ENCODE data around the gene UBE2E3. TPM values are rescaled to one million over a fixed set of nuclear protein-coding genes. Genes with fewer than 3 reads are reported as not detected.

The UBE2E3 gene
- polyA plus RNA-seq, 1 donor: 77.2 TPM

DNA sequence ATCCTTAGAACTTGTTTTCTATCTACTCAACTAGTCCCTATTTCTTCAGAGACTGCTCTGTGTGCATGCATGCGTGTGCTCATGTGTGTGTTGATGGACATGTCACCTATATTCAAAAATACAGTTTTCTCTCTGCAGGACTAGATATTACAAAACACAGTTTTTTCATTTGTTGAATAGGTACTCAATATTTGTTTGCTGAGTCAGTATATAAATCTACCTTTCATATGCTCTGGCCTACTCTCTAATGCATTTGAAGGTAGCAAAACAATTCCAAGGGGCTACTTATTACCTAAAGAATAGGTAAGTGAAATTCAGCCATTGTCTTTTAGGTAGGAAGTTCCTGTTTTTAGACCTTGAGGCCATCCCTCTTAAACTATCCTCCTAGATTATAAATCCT is 8.6 kb upstream of the UBE2E3 start:
- no peak overlapping the region for H3K27ac ChIP-seq (ENCODE audit: low read length)
- no peaks in the 10 kb centered on the region for H3K9me3 ChIP-seq (ENCODE audit: control insufficient read depth, low read depth, low read length)
- no peaks in the 10 kb centered on the region for H3K27me3 ChIP-seq (ENCODE audit: control insufficient read depth, insufficient read depth, low read length)
- H3K4me3 ChIP-seq (ENCODE audit: low read length): no peak overlapping the region
- no peak for DNase-seq
- whole genome bisulfite sequencing (ENCODE audit: insufficient coverage, low lambda C conversion rate): no CpG with 5 or more reads among the region's 1 CpG
- no peaks in the 10 kb centered on the region for H3K36me3 ChIP-seq (ENCODE audit: control insufficient read depth, insufficient read depth, low read length)
- H3K4me1 ChIP-seq (ENCODE audit: control insufficient read depth, insufficient read depth, low read length): no peaks in the 10 kb centered on the region

DNA sequence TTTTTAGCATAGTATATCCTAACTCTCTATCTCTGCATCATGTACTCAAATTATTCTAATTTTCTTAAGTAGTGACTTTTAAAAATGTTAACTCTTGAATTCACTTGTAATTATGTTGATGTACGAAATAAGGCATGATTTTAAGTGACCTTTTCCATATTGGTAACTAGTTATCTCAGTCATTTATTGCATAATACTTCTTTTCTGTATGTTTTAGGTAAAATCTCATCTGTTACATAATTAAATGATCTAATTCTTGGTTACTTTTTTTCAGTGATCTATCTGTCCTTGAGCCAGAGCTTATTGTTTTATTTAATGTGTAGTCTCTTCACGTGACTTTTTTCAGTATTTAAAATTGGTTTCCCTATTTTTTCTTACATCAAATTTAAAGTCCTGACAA is 4.8 kb upstream of the UBE2E3 start:
- 90% methylated on average over 1 of the region's 2 CpGs for WGBS (ENCODE audit: insufficient coverage, low lambda C conversion rate)
- no peaks in the 10 kb centered on the region for H3K36me3 ChIP-seq (ENCODE audit: control insufficient read depth, insufficient read depth, low read length)
- no peak overlapping the region for H3K27ac ChIP-seq (ENCODE audit: low read length)
- no peak overlapping the region for H3K4me3 ChIP-seq (ENCODE audit: low read length)
- no peaks in the 10 kb centered on the region for H3K27me3 ChIP-seq (ENCODE audit: control insufficient read depth, insufficient read depth, low read length)
- H3K9me3 ChIP-seq (ENCODE audit: control insufficient read depth, low read depth, low read length): no peaks in the 10 kb centered on the region
- no peak for DNase-seq
- no peaks in the 10 kb centered on the region for H3K4me1 ChIP-seq (ENCODE audit: control insufficient read depth, insufficient read depth, low read length)

DNA sequence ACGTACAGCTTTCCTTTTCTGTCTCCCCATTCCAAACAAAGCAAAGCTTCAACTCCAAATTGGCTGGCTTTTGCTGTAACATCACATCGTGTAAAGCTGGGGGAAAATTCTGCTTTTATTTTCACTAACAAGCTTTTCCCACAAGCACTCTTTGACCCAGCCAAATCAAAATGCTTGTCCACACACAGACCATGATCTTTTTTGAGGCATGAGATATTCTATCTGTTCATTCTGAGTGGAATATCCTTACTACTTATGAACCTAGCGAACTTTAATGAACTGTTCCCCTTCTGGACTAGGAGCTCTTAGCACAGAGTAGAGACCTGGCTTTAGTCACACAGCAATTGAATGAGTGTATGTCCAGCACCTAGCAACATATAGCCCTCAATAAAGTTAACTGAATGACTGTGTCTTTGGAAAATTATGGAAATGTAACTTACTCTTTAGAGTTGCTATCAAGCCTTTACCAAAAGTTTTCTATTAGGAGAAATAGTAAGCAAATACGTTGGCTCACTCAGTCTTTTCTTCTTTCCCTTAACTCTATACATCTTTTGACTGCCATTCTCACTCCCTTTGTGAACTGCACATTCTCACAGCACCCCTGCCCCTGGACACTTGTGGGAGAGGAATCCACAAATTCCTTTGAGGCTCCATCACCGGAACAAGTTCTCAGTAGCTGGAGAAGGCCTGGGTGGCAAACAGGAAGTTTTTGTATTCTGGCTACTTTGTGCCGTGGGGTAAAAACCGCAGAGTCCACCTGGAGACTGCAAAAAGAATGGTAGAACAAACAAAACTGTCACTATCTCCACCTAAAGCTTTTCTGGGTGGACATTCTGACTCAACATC is 1.3 kb upstream of the UBE2E3 start:
- peak; percentile 8 to 21 for DNase-seq
- Histone ChIP-seq H3K27me3 (ENCODE audit: control insufficient read depth, insufficient read depth, low read length) (no peaks in the 10 kb centered on the region), H3K9me3 (ENCODE audit: control insufficient read depth, low read depth, low read length) (no peaks in the 10 kb centered on the region), H3K4me1 (ENCODE audit: control insufficient read depth, insufficient read depth, low read length) (no peaks in the 10 kb centered on the region), H3K36me3 (ENCODE audit: control insufficient read depth, insufficient read depth, low read length) (peaks cover 2% of the 10 kb centered on the region), H3K27ac (ENCODE audit: low read length) (peak overlapping the region; percentile 39), H3K4me3 (ENCODE audit: low read length) (no peak overlapping the region)
- WGBS (ENCODE audit: insufficient coverage, low lambda C conversion rate): 79% methylated on average over 2 of the region's 7 CpGs

DNA sequence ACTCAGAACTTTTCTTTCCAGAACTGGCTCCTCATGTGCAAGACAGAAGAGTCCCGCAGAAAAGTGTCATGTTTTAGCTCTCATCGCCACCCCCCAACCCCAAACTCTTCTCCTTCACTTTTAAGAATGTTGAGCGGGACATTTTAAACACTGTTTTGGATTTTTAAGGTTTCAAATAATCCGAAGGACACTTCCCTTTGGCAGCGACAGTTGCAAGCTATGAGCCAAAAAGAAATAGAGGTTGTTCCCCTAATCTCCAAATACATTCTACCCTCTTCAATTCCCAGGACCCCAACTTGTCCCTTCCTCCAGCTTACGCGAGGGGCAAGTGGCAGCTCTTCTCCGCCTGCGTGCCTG is 678 bp upstream of the UBE2E3 start:
- DNase-seq: no peak
- H3K27ac ChIP-seq (ENCODE audit: low read length): peak overlapping the region; percentile 39
- H3K27me3 ChIP-seq (ENCODE audit: control insufficient read depth, insufficient read depth, low read length): no peaks in the 10 kb centered on the region
- 55% methylated on average over 4 of the region's 9 CpGs for WGBS (ENCODE audit: insufficient coverage, low lambda C conversion rate)
- H3K9me3 ChIP-seq (ENCODE audit: control insufficient read depth, low read depth, low read length): no peaks in the 10 kb centered on the region
- H3K4me1 ChIP-seq (ENCODE audit: control insufficient read depth, insufficient read depth, low read length): no peaks in the 10 kb centered on the region
- peaks cover 2% of the 10 kb centered on the region for H3K36me3 ChIP-seq (ENCODE audit: control insufficient read depth, insufficient read depth, low read length)
- peak overlapping the region; percentile 58 for H3K4me3 ChIP-seq (ENCODE audit: low read length)

DNA sequence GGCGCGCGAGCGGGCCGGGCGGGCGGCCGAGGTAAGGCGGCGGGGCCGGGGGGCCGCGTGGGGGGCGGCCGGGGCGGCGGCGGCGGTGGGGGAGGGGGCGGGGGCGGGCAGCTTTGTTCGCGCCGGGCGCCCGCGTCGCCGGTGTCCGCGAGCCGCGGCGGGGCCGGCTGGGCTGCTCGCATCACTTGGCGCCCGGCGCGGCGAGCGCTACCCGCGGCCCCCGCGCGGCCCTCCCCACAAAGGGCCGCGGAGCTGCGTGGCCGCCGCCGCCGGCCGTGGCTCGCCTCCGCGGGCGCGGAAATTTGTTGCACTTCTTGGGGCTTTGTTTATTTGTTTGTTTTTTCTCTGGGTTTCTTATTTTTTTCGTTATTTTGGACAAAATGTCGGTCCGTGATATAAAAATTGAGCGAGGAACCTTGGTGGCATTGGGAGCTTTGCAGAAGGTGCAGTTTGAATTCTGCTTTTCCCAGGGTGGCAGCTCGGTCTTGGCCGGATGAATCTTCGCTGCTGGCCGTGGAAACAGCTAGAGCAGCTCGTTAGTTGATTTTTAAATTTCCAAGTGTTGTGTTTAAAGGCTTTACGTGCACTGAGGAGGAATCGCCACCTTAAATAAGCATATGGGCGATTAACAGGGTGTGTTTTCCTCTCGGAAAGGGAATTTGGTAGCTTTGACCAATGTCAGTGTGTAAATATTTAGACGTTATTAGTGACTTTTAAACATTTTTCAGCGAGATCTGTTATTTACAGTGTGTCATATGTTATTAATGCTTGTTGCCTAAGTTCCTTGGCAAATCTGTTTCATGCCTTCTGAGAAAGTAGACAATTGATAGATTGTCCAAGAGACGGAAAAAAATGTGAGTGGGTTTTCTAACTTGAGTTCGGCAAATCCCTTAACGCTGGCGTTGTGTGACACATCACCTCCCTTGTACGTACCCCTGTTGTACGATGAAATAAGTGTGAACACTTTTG is 822 bp downstream of the UBE2E3 start:
- Histone ChIP-seq H3K27ac (ENCODE audit: low read length) (peak overlapping the region; percentile 46), H3K27me3 (ENCODE audit: control insufficient read depth, insufficient read depth, low read length) (no peaks in the 10 kb centered on the region), H3K4me1 (ENCODE audit: control insufficient read depth, insufficient read depth, low read length) (no peaks in the 10 kb centered on the region), H3K36me3 (ENCODE audit: control insufficient read depth, insufficient read depth, low read length) (peaks cover 2% of the 10 kb centered on the region), H3K4me3 (ENCODE audit: low read length) (peak overlapping the region; percentile 74), H3K9me3 (ENCODE audit: control insufficient read depth, low read depth, low read length) (no peaks in the 10 kb centered on the region)
- 4% methylated on average over 4 of the region's 81 CpGs for WGBS (ENCODE audit: insufficient coverage, low lambda C conversion rate)
- peak in 1 of 2 donors; percentile 43 for DNase-seq

DNA sequence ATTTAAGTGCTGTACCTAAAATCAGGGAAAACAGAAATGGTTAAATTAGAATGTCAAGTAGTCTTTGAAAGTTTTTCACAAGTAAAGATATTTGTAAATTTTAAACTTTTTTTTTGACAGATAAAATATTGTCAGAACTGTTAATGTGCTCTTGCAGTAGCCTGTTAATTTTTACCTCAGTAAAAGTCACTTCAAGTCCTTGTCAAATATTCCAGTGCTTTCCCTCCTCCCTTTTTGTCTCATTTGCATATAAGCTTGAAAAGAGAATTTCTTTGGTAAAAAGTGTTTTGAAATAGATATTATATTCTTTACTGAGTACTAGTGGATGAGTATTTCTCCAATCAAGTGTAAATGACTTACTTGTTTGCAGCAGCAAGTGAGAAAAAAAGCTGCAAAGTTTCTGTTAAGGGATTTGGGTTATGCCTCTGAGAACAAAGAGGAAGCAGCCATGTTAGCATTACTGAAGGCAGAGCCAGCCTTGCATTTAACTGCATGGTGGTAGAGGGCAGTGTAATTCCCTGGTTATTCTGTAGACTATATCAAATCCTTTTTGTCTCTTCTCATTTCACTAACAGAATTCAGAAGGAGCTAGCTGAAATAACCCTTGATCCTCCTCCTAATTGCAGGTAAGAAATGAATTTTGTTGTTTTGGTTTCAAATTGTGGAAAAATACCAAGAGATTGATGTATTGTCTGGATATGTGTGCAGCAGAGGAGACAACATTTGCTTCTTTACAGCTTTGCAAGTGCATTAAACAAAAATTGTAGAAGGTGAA is 3.2 kb downstream of the UBE2E3 start:
- H3K9me3 ChIP-seq (ENCODE audit: control insufficient read depth, low read depth, low read length): no peaks in the 10 kb centered on the region
- DNase-seq: peak in 1 of 2 donors; percentile 47
- H3K4me3 ChIP-seq (ENCODE audit: low read length): no peak overlapping the region
- no peaks in the 10 kb centered on the region for H3K27me3 ChIP-seq (ENCODE audit: control insufficient read depth, insufficient read depth, low read length)
- no peak overlapping the region for H3K27ac ChIP-seq (ENCODE audit: low read length)
- H3K4me1 ChIP-seq (ENCODE audit: control insufficient read depth, insufficient read depth, low read length): no peaks in the 10 kb centered on the region
- peaks cover 2% of the 10 kb centered on the region for H3K36me3 ChIP-seq (ENCODE audit: control insufficient read depth, insufficient read depth, low read length)

DNA sequence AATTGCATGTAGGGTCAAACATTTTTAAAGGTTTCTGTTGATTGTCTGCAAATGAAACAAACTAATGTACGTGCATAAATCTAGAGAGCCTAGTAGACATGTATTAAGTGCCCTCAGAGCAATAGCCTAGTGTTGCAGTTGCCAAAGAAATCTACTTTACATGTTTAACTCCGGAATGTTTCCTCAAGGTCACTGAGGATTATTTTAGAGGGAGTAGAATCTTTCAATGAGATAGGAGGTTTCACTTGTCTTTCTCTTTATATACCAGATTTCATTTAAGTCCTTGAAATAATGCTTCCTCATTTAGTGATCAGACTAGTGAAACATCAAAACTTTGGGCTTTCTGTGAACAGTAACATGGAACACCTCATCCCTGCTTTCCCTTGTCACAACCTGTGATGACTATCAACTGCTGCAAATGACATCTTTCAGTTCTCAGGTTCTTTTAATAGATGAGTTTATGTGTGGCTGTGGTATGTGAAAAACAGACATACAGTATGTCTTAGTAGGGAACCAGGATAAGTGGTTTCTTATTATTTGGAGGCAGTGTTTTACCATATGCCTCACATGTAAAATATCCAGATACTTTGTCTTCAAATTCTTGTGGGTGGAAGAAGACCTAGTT is 5.5 kb downstream of the UBE2E3 start:
- Histone ChIP-seq H3K9me3 (ENCODE audit: control insufficient read depth, low read depth, low read length) (no peaks in the 10 kb centered on the region), H3K4me1 (ENCODE audit: control insufficient read depth, insufficient read depth, low read length) (no peaks in the 10 kb centered on the region), H3K36me3 (ENCODE audit: control insufficient read depth, insufficient read depth, low read length) (peaks cover 5% of the 10 kb centered on the region), H3K4me3 (ENCODE audit: low read length) (no peak overlapping the region), H3K27ac (ENCODE audit: low read length) (no peak overlapping the region), H3K27me3 (ENCODE audit: control insufficient read depth, insufficient read depth, low read length) (no peaks in the 10 kb centered on the region)
- no CpG with 5 or more reads among the region's 2 CpGs for WGBS (ENCODE audit: insufficient coverage, low lambda C conversion rate)
- DNase-seq: no peak

DNA sequence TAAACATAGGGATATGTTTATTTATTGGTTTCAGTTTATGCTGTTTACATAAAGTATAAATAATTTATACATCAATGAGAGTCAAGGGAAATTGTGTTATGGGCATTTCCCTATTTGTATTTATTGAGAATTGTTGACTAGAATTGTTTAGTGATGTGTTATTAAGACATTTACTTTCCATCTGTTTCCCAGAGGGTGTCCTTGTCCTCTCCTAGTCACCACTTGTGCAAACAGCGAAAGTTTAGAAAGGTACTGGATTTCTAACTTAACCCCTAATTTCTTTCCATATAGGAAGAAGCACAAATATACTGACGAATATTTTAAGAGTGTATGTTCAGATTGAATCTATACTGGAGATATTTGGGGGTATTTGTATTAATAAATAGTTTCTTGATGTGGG is 6.7 kb downstream of the UBE2E3 start:
- Histone ChIP-seq H3K36me3 (ENCODE audit: control insufficient read depth, insufficient read depth, low read length) (peaks cover 7% of the 10 kb centered on the region), H3K27me3 (ENCODE audit: control insufficient read depth, insufficient read depth, low read length) (no peaks in the 10 kb centered on the region), H3K9me3 (ENCODE audit: control insufficient read depth, low read depth, low read length) (no peaks in the 10 kb centered on the region), H3K4me1 (ENCODE audit: control insufficient read depth, insufficient read depth, low read length) (no peaks in the 10 kb centered on the region), H3K27ac (ENCODE audit: low read length) (no peak overlapping the region), H3K4me3 (ENCODE audit: low read length) (no peak overlapping the region)
- DNase-seq: no peak
- WGBS (ENCODE audit: insufficient coverage, low lambda C conversion rate): 83% methylated on average over 1 of the region's 2 CpGs

DNA sequence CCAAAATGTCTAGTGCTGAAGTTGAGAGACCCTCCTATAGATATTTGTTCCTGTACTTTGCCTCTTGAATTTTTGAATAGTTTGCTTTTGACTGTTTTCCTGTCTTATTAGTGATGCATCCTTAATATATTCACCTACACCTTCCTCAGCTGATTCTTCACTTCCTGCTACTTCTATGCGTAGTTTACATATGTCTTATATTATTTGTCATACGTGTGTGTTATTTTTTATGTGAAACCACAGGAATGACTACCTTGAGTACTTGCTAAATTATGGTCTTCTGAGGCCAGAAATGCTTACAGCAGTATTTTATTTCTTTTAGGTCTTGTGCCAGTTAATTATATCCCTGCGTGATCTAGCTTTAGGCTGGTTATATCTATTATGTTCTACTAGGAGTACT is 9.9 kb downstream of the UBE2E3 start:
- no peak for DNase-seq
- Histone ChIP-seq H3K4me1 (ENCODE audit: control insufficient read depth, insufficient read depth, low read length) (no peaks in the 10 kb centered on the region), H3K36me3 (ENCODE audit: control insufficient read depth, insufficient read depth, low read length) (peaks cover 7% of the 10 kb centered on the region), H3K27ac (ENCODE audit: low read length) (no peak overlapping the region), H3K9me3 (ENCODE audit: control insufficient read depth, low read depth, low read length) (no peaks in the 10 kb centered on the region), H3K4me3 (ENCODE audit: low read length) (no peak overlapping the region), H3K27me3 (ENCODE audit: control insufficient read depth, insufficient read depth, low read length) (no peaks in the 10 kb centered on the region)
- WGBS (ENCODE audit: insufficient coverage, low lambda C conversion rate): 95% methylated on average over 3 of the region's 3 CpGs

DNA sequence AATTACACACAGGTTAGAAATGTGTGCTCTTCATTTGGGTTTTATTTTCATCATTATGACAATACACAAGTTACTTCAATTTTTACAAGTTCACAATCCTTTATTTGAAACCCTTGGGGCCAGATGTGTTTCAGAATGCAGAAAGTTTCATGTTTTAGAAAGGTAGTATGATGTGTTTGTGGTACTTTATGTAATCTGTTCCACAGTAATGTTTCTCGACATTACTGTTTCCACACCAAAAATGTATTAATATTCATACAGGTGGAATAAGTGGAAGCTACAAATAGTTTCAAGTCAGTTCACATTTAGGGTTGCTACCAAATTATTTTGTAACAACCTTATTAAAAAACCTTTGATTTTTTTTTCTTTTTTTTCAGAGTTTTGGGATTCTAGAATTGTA is 10.4 kb downstream of the UBE2E3 start:
- Histone ChIP-seq H3K4me3 (ENCODE audit: low read length) (no peak overlapping the region), H3K27ac (ENCODE audit: low read length) (no peak overlapping the region), H3K27me3 (ENCODE audit: control insufficient read depth, insufficient read depth, low read length) (no peaks in the 10 kb centered on the region), H3K9me3 (ENCODE audit: control insufficient read depth, low read depth, low read length) (no peaks in the 10 kb centered on the region), H3K4me1 (ENCODE audit: control insufficient read depth, insufficient read depth, low read length) (no peaks in the 10 kb centered on the region), H3K36me3 (ENCODE audit: control insufficient read depth, insufficient read depth, low read length) (peaks cover 7% of the 10 kb centered on the region)
- WGBS (ENCODE audit: insufficient coverage, low lambda C conversion rate): no CpG with 5 or more reads among the region's 1 CpG
- DNase-seq: no peak
